Measurements from ENCODE around the gene CEP57. TPM values are rescaled to one million over a fixed set of nuclear protein-coding genes. Genes with fewer than 3 reads are reported as not detected.

Gene CEP57
- total RNA-seq, result 33.8 TPM
- long read RNA-seq, transcript CEP57-210 (7 exons, 2,084 nt), result minor isoform, 5 of 52 reads
- long read RNA-seq, transcript CEP57-202 (11 exons, 3,178 nt), result major isoform, 28 of 52 reads
- long read RNA-seq, partial matches to known transcripts, result 6 of 52 reads
- long read RNA-seq, other reads (novel, unspliced or antisense), result 12 of 52 reads

DNA sequence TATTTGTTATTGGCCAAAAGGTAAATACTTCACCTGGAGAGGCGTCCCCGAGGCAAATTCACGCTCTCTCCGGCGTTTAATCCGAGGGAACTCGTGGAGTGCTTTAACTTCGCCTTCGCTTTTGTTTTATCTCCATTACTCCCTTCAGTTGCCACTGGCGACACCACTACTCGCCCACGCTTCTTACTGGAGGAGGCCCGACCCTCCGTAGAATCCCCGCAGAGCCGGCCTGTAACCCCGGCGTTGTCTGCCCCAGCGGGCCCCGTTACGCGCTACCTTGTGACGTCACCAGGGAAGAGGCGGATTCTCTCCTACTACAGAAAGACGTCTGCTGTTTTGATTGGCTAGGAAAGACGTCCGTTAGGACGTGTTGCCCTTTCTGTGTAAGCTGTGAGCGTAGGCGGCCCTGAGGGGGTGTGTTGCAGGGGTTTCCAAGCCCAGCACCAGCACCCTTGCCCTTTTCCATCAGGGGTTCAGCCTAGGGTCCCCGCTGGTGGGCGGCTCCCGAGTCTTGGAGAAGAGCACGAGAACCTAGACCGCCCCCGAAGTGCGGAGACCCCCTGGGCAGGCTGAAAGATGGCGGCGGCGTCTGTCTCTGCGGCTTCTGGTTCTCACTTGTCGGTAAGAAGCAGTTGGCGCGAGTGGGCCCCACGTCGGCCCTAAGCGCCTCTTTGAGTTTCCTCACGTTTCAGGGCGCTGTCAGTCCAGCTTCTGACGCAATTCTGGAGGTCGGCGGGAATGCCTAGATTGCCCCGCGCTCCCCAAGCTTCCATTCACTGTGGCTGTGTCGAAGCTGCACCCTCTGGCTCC, at the start of gene CEP57:
Gene CEP57, plus strand, starts transcription at position 376 of the 810 bp plus-strand sequence. Its CDS starts 201 bp downstream, at position 577.
- DNase-seq (peak; percentile 95), ATAC-seq (peak; percentile 85)
- H3K4me3 ChIP-seq, result peak within 1 kb of the TSS; percentile 86
- H3K36me3 ChIP-seq, result peaks cover 26% of the 10 kb centered on the region
- peak within 1 kb of the TSS; percentile 99 for H3K27ac ChIP-seq
- H3K9me3 ChIP-seq, result no peaks in the 10 kb centered on the region
- intact Hi-C loops (cut with DNase I), result no loop called here
- peaks cover 21% of the 10 kb centered on the region for H3K4me1 ChIP-seq
- H3K27me3 ChIP-seq, result no peaks in the 10 kb centered on the region
- TF ChIP-seq, protein P1, sequence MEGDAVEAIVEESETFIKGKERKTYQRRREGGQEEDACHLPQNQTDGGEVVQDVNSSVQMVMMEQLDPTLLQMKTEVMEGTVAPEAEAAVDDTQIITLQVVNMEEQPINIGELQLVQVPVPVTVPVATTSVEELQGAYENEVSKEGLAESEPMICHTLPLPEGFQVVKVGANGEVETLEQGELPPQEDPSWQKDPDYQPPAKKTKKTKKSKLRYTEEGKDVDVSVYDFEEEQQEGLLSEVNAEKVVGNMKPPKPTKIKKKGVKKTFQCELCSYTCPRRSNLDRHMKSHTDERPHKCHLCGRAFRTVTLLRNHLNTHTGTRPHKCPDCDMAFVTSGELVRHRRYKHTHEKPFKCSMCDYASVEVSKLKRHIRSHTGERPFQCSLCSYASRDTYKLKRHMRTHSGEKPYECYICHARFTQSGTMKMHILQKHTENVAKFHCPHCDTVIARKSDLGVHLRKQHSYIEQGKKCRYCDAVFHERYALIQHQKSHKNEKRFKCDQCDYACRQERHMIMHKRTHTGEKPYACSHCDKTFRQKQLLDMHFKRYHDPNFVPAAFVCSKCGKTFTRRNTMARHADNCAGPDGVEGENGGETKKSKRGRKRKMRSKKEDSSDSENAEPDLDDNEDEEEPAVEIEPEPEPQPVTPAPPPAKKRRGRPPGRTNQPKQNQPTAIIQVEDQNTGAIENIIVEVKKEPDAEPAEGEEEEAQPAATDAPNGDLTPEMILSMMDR (IDR thresholded peaks at IDR 0.05), result no peak

GRCh38 chr11:95750101-95750500, 40.2 kb upstream of the CEP57 start:
- intact Hi-C loops (cut with DNase I), result no loop called here
- no peaks in the 10 kb centered on the region for H3K36me3 ChIP-seq
- no peaks in the 10 kb centered on the region for H3K4me1 ChIP-seq
- ATAC-seq (no peak), DNase-seq (no peak)
- TF ChIP-seq, protein P1 (IDR thresholded peaks at IDR 0.05), result no peak
- no peaks in the 10 kb centered on the region for H3K27me3 ChIP-seq
- H3K27ac ChIP-seq, result no peak overlapping the region
- H3K4me3 ChIP-seq, result no peak overlapping the region
- H3K9me3 ChIP-seq, result no peaks in the 10 kb centered on the region

DNA sequence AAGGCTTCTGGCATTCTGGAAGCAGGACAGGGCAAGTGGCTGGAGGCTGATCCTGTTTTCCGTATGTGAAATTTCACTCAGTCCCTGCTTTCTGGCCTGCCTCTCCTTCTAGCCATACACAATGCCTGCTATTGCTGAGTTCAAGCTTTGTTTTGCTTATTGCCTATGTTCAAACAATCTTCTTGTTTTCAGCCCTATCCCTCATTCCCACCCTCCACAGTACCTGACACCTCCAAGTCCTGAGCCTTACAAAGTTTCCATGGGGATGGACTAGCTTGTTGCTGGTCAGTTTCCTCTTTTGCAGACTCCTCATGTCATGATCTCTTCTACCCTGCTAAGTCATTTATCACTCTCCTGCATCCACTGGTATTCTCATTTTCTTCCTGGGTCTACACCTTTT, 38.8 kb upstream of the CEP57 start:
- DNase-seq, result no peak
- ATAC-seq, result no peak
- H3K36me3 ChIP-seq, result no peaks in the 10 kb centered on the region
- no peak overlapping the region for H3K27ac ChIP-seq
- no peaks in the 10 kb centered on the region for H3K9me3 ChIP-seq
- H3K4me1 ChIP-seq, result no peaks in the 10 kb centered on the region
- intact Hi-C loops (cut with DNase I), result no loop called here
- no peaks in the 10 kb centered on the region for H3K27me3 ChIP-seq
- H3K4me3 ChIP-seq, result no peak overlapping the region
- TF ChIP-seq, protein P1 (IDR thresholded peaks at IDR 0.05), result no peak

- Histone ChIP-seq H3K9me3 (no peaks in the 10 kb centered on the region), H3K4me1 (no peaks in the 10 kb centered on the region), H3K36me3 (no peaks in the 10 kb centered on the region), H3K4me3 (no peak overlapping the region), H3K27me3 (no peaks in the 10 kb centered on the region), H3K27ac (no peak overlapping the region)
- ATAC-seq (no peak), DNase-seq (no peak)
- TF ChIP-seq, protein P1 (IDR thresholded peaks at IDR 0.05), result no peak
- intact Hi-C loops (cut with DNase I), result loop anchor here (5.0 kb wide), 1 partner anchor 609 kb away; no protein-coding TSS in a partner anchor
These were observed 29.4 kb upstream of the CEP57 start for GRCh38 chr11:95760941-95761340.

DNA sequence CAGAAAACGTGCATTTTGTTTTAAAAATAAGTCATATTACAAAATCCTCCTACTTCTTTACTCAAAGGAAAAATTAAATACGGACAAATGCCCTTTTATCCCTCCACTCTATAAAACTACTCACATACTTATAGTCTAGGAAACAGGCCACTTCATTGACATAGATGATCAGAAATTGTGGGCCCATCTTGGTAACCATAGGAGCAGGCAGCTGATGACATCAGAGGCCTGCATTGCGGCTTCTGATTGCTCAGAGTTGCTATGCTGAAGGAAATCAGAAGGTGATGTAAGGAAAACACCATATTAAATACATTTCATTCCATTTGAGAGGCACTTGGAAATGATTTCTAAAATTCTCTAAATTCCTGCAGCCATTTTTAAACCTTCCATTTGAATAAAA, 27.8 kb upstream of the CEP57 start:
- no peak overlapping the region for H3K4me3 ChIP-seq
- no peak overlapping the region for H3K27ac ChIP-seq
- no peaks in the 10 kb centered on the region for H3K4me1 ChIP-seq
- DNase-seq (no peak), ATAC-seq (no peak)
- no peaks in the 10 kb centered on the region for H3K27me3 ChIP-seq
- intact Hi-C loops (cut with DNase I), result loop anchor here (5.0 kb wide), 1 partner anchor 610 kb away; no protein-coding TSS in a partner anchor
- no peaks in the 10 kb centered on the region for H3K9me3 ChIP-seq
- H3K36me3 ChIP-seq, result no peaks in the 10 kb centered on the region
- TF ChIP-seq, protein P1 (IDR thresholded peaks at IDR 0.05), result no peak

All from upper lobe of right lung (tissue), 1 donor.